Heart left ventricle (tissue), 13 donors: Measurements from ENCODE around the gene BTBD2.

ENCODE experiments used
- POLR2A ChIP-seq, 2 donors: fragments of 450-650 bp; IDR thresholded peaks; one replicate each; pipeline ENCODE4 v1.6.1; 2017; ENCODE audit warnings: antibody characterized with exemption in 2 of 2, mild to moderate bottlenecking in 2 of 2, moderate library complexity in 2 of 2
- TF ChIP-seq, protein P1 (sequence below), 12 donors: fragments of 200-600 bp; sonication (generic) in 4 of 12; IDR thresholded peaks; one replicate each; pipeline versions ENCODE4 v1.5.0 to v1.8.0; 2018 to 2022; ENCODE audit warnings: antibody characterized with exemption in 12 of 12, mild to moderate bottlenecking in 5 of 12
- donor health status: ischemic (EF 13 %, LVEDD 7.1; RV severe dilation, severe dysfunction).
- donor health status: DM: no; HTN: yes; CAD: no.
- donor health status: DM: no; HTN: no; CAD: no.
- donor health status: ischemic (EF 25% LVEDD 6.9; RV normal size, moderate dysfunction).
- donor health status: ischemic (EF 25% LVEDD 5.7; RV mildly dilated, moderate dysfunction).
- donor health status: ischemic (EF 35%, LVEDD 5.7; RV mildly dilated, moderate dysfunction).
- donor health status: nonischemic (EF 11% LVEDD 7.7; RV severe dilation, severe dysfunction).
- donor health status: DM: yes; HTN: yes; CAD: no.
- donor health status: PGD.
- donor health status: ischemic (EF 29% LVEDD 5.4; RV normal size, mild dysfunction).
- donor health status: nonischemic (EF 23%, LVEDD 6.1; RV moderate dilation, normal function).

GRCh38 chr19:1999856-2000515 is 15.5 kb downstream of the BTBD2 start:
- TF ChIP-seq, protein P1, sequence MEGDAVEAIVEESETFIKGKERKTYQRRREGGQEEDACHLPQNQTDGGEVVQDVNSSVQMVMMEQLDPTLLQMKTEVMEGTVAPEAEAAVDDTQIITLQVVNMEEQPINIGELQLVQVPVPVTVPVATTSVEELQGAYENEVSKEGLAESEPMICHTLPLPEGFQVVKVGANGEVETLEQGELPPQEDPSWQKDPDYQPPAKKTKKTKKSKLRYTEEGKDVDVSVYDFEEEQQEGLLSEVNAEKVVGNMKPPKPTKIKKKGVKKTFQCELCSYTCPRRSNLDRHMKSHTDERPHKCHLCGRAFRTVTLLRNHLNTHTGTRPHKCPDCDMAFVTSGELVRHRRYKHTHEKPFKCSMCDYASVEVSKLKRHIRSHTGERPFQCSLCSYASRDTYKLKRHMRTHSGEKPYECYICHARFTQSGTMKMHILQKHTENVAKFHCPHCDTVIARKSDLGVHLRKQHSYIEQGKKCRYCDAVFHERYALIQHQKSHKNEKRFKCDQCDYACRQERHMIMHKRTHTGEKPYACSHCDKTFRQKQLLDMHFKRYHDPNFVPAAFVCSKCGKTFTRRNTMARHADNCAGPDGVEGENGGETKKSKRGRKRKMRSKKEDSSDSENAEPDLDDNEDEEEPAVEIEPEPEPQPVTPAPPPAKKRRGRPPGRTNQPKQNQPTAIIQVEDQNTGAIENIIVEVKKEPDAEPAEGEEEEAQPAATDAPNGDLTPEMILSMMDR (IDR thresholded peaks at IDR 0.05): no peak
- no peak for TF ChIP-seq POLR2A (IDR thresholded peaks at IDR 0.05)
